BE2C (cell line): ENCODE results near the gene PRRT3.

Experiments
- DNase-seq: peaks from one replicate; pipeline ENCODE4 v3.0.0-alpha.2; 2020
- H3K27me3 ChIP-seq: fragments of 250-450 bp; sonication (Bioruptor Pico); 2 replicates; pipeline ENCODE4 v1.5.1; 2020; ENCODE audit warnings: mild to moderate bottlenecking
- H3K36me3 ChIP-seq: fragments of 250-450 bp; sonication (Bioruptor Pico); 2 replicates; pipeline ENCODE4 v1.5.1; 2020; ENCODE audit warnings: mild to moderate bottlenecking
- H3K4me1 ChIP-seq: fragments of 250-450 bp; sonication (Bioruptor Pico); 2 replicates; pipeline ENCODE4 v1.5.1; 2020
- H3K4me3 ChIP-seq: 2 replicates; pipeline ENCODE4 v1.5.1; 2011; ENCODE audit warnings: low read depth, low read length
- H3K9me3 ChIP-seq: fragments of 250-450 bp; sonication (Bioruptor Pico); 2 replicates; pipeline ENCODE4 v1.5.1; 2020
- TF ChIP-seq, protein P1 (sequence below): IDR thresholded peaks from 2 replicates; pipeline ENCODE4 v1.5.1; 2012; ENCODE audit warnings: mild to moderate bottlenecking, low read depth, low read length

PRRT3 gene

DNA sequence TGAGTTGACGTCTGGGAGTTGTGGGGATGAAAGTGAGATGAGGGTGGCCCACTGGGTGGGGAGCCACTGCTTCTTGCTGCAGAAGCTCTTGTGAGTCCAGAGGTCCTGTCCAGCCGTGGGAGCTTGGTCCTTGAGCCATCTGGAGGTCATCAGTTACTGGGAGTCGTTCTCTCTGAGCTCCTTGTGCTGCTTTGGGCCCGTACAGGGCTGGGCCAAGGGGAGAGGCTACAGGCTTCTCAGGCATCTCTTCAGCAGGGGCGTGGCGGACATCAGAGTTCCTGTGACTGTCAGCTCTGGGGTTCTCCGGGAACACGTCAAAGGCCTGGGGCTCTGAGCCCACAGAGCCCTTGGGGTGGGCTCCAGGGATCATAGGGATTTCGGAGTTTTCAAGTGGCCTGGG is 2.6 kb downstream of the PRRT3 start:
- no peaks in the 10 kb centered on the region for H3K27me3 ChIP-seq
- TF ChIP-seq, protein P1, sequence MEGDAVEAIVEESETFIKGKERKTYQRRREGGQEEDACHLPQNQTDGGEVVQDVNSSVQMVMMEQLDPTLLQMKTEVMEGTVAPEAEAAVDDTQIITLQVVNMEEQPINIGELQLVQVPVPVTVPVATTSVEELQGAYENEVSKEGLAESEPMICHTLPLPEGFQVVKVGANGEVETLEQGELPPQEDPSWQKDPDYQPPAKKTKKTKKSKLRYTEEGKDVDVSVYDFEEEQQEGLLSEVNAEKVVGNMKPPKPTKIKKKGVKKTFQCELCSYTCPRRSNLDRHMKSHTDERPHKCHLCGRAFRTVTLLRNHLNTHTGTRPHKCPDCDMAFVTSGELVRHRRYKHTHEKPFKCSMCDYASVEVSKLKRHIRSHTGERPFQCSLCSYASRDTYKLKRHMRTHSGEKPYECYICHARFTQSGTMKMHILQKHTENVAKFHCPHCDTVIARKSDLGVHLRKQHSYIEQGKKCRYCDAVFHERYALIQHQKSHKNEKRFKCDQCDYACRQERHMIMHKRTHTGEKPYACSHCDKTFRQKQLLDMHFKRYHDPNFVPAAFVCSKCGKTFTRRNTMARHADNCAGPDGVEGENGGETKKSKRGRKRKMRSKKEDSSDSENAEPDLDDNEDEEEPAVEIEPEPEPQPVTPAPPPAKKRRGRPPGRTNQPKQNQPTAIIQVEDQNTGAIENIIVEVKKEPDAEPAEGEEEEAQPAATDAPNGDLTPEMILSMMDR: no peak
- DNase-seq: no peak

GRCh38 chr3:9949115-9949514 is 3.1 kb downstream of the PRRT3 start:
- H3K36me3 ChIP-seq: no peaks in the 10 kb centered on the region
- H3K9me3 ChIP-seq: no peaks in the 10 kb centered on the region
- no peaks in the 10 kb centered on the region for H3K4me1 ChIP-seq
- TF ChIP-seq, protein P1: no peak
- no peak for DNase-seq
- no peak overlapping the region for H3K4me3 ChIP-seq
- H3K27me3 ChIP-seq: no peaks in the 10 kb centered on the region

More for the DNA sequence above, 2.6 kb downstream of the PRRT3 start:
- Histone ChIP-seq H3K36me3 (no peaks in the 10 kb centered on the region), H3K4me1 (no peaks in the 10 kb centered on the region), H3K9me3 (no peaks in the 10 kb centered on the region), H3K4me3 (no peak overlapping the region)

- Histone ChIP-seq H3K4me1 (no peaks in the 10 kb centered on the region), H3K36me3 (no peaks in the 10 kb centered on the region), H3K4me3 (no peak overlapping the region), H3K27me3 (no peaks in the 10 kb centered on the region), H3K9me3 (no peaks in the 10 kb centered on the region)
- DNase-seq: no peak
- TF ChIP-seq, protein P1: no peak
These were observed 3.6 kb downstream of the PRRT3 start for GRCh38 chr3:9948586-9948985.

DNA sequence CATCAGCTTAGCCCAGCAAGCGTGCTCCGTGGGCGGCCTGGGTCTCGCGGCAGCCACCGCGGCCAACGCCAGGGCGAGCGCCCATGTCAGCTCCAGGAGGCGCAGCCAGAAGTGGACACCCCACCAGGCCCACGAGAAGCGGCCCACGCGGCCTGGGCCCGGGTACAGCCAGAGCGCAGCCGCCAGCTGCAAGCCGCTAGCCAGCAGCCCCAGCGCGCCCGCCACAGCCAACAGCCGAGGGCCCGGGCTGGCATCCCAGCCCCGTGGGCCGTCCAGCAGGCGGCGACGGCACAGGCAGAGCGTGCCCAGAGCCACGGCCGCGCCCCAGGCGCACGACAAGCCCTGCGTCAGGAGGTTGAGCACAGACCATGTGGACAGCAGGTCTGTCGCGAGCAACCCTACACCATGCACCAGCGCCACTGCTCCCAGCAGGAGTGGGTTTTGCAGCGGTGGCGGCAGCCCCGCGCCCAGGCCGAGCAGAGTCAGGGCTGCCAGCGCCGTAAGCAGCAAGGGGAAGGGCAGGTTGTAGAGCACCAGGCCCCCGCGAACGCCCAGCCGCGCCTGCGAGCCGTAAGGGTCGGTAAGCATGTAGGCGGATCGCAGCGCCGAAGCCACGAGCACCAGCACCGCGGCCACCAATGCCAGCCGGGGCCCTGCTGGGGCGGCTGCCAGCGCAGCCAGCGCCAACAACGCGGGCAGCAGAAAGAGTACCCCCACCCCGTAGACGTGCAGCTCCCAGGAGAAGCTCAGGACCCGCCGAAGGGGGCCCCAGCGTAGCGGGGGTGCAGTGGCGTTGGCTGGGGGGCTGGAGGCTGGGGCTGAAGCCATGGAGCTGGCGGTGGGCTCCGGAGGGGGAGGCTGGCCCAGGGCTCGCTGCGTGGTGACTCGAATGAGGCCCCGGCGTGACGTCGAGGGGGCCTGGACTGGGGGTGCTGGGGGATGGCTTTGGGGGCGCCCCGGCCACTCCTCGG is 4.9 kb downstream of the PRRT3 start:
- peak; percentile 87 for DNase-seq
- H3K27me3 ChIP-seq: no peaks in the 10 kb centered on the region
- H3K4me3 ChIP-seq: peak overlapping the region; percentile 71
- TF ChIP-seq, protein P1: peak; percentile 42
- H3K9me3 ChIP-seq: no peaks in the 10 kb centered on the region
- no peaks in the 10 kb centered on the region for H3K36me3 ChIP-seq
- H3K4me1 ChIP-seq: no peaks in the 10 kb centered on the region

DNA sequence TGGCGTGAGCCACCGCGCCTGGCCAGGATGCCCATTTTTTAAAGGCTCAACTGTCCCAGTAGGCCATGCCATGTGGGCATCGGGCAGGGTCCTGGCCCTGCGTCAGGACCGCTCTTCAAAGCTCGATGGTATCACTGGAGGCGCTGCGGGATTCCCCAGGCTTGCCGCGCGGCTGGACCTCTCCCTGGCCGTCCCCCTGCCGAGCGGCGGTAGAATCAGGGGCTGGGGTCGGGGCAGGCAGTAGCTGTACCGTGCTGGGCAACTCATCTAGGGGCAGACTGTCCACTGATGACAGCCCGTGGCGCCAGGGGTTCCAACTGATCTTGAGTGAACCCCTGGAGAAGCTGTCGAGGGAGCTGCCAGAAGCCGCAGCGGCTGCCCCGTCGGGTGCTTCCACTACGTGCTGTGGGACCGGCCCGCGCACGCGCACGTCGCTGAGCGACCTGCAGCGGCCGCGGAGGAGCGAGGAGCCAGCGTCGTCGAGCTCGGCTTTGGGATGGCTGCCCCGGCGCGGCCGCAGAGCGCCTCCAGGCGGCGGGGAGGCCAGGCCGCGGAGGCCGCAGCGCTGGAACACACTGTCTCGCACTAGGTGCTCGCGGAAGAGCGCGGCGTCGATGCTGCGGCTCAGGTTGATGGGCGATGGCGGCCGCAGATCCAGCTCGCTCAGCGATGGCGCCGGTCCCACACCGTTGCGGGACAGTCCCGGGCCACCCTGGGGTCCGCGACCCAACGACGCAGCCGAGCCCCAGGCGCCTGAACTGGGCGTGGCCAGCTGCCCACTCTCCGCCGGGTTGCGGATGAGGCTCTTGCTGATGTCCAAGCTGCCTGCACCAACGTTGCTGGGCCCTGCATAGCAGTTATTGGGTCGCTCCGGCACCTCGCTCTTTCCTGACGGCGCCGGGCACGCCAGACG is 5.8 kb downstream of the PRRT3 start:
- DNase-seq: peak; percentile 89
- TF ChIP-seq, protein P1: peak; percentile 49
- H3K36me3 ChIP-seq: no peaks in the 10 kb centered on the region
- peak overlapping the region; percentile 71 for H3K4me3 ChIP-seq
- no peaks in the 10 kb centered on the region for H3K9me3 ChIP-seq
- H3K27me3 ChIP-seq: no peaks in the 10 kb centered on the region
- H3K4me1 ChIP-seq: no peaks in the 10 kb centered on the region
